Forelimb muscle (tissue), 1 donor: ENCODE data around the gene PHKA2. TPM values are rescaled to one million over a fixed set of nuclear protein-coding genes. Genes with fewer than 3 reads are reported as not detected.

Source experiments
- DNase-seq: peaks from one replicate; pipeline ENCODE4 v3.0.0-alpha.2; 2013; ENCODE audit warnings: low read depth
- polyA plus RNA-seq: library from polyadenylated mRNA; unstranded; fragments of 120-200 nt; gene quantifications from one replicate; pipeline ENCODE4 v1.2.1, GENCODE V29; 2013; ENCODE audit not compliant: insufficient read length

The PHKA2 gene
- polyA plus RNA-seq, 1 donor: 22.7 TPM

- DNase-seq: no peak
Observed at GRCh38 chrX:18890724-18891547, 93.0 kb downstream of the PHKA2 start.

- no peak for DNase-seq
Observed at GRCh38 chrX:18890049-18890381, 93.9 kb downstream of the PHKA2 start.

- no peak for DNase-seq
Observed at GRCh38 chrX:18889346-18890048, 94.4 kb downstream of the PHKA2 start.

- DNase-seq: no peak
Observed at GRCh38 chrX:18888281-18888680, 95.6 kb downstream of the PHKA2 start.

GRCh38 chrX:18887825-18888212, 96.1 kb downstream of the PHKA2 start:
- DNase-seq: no peak

GRCh38 chrX:18887177-18887824, 96.6 kb downstream of the PHKA2 start:
- no peak for DNase-seq

GRCh38 chrX:18886344-18887161, 97.4 kb downstream of the PHKA2 start:
- DNase-seq: peak; percentile 29

GRCh38 chrX:18886005-18886343, 97.9 kb downstream of the PHKA2 start:
- DNase-seq: no peak

- DNase-seq: no peak
Observed at GRCh38 chrX:18885328-18886004, 98.4 kb downstream of the PHKA2 start.

GRCh38 chrX:18884916-18885315, 99.0 kb downstream of the PHKA2 start:
- no peak for DNase-seq

GRCh38 chrX:18883961-18884765, 99.8 kb downstream of the PHKA2 start:
- no peak for DNase-seq

GRCh38 chrX:18883234-18883960, 100.5 kb downstream of the PHKA2 start:
- DNase-seq: no peak

- DNase-seq: no peak
Observed at GRCh38 chrX:18879144-18879543, 104.8 kb downstream of the PHKA2 start.

- DNase-seq: no peak
Observed at GRCh38 chrX:18877469-18877868, 106.4 kb downstream of the PHKA2 start.

GRCh38 chrX:18875256-18875878, 108.5 kb downstream of the PHKA2 start:
- DNase-seq: no peak

- no peak for DNase-seq
Observed at GRCh38 chrX:18874560-18875255, 109.2 kb downstream of the PHKA2 start.

GRCh38 chrX:18873836-18874235, 110.1 kb downstream of the PHKA2 start:
- no peak for DNase-seq

GRCh38 chrX:18873189-18873791, 110.6 kb downstream of the PHKA2 start:
- DNase-seq: no peak
